GM10248 (cell line): ENCODE results near the gene TARM1.
A peak's percentile ranks its signal among the peaks of the same experiment; 100 is the strongest.

Experiments
- CTCF ChIA-PET: fragments of 300-600 bp; sonication (Branson Sonifier 250); formaldehyde crosslinking; extraction: SDS; loops from one replicate; lab custom pipeline; 2021; ENCODE audit warnings: antibody characterized with exemption; lab: Yijun Ruan, JAX
- POLR2A ChIA-PET: fragments of 350-650 bp; sonication (Branson Sonifier 250); formaldehyde crosslinking; extraction: SDS; loops from one replicate; lab custom pipeline; 2020; ENCODE audit warnings: antibody characterized with exemption; lab: Yijun Ruan, JAX
- DNase-seq: peaks from one replicate; pipeline ENCODE4 v3.0.0; 2012; ENCODE audit errors: extremely low spot score
- CTCF ChIP-seq: IDR thresholded peaks from 2 replicates; pipeline ENCODE4 v1.5.1; 2012; ENCODE audit warnings: mild to moderate bottlenecking, low read depth; ENCODE audit errors: extremely low read depth, missing control alignments, control extremely low read depth

The TARM1 gene

DNA sequence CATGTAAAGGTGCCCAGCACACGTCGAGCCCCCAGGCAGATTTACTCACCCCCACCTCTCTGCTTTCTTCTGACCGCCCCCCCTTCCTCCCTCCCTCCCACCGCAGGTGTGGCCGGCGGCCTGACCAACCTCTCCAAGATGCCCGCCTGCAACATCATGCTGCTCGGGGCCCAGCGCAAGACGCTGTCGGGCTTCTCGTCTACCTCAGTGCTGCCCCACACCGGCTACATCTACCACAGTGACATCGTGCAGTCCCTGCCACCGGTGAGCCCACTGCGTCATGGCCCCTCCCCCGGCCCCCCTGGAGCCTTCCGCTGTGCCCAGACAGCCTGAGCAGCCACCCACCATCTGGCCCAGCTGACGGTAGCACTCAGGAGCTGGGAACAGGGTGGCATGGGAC is 43.2 kb upstream of the TARM1 start:
- no peak for DNase-seq
- POLR2A ChIA-PET = no interaction called here
- CTCF ChIA-PET = interaction anchor here (1.2 to 1.6 kb wide), 2 partner anchors 8 to 9 kb away, joined by 3 to 5 read pairs; partner anchors contain the start of genes PRPF31 and TFPT
- no peak for TF ChIP-seq CTCF

DNA sequence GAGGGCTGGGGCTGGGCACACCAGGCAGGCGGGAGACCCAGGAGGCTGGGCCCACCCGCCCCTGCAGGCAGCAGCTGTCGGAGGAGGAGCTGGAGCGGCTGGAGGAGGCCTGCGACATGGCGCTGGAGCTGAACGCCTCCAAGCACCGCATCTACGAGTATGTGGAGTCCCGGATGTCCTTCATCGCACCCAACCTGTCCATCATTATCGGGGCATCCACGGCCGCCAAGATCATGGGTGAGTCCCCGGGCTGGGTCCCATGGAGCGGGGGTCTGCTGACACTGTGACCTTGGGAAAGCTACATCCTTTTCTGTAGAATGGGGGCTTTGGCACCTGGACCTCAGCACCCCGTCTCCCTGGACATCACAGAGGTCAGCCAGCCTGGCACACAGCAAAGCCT is 42.5 kb upstream of the TARM1 start:
- TF ChIP-seq CTCF = no peak
- ChIA-PET POLR2A (no interaction called here), CTCF (interaction anchor here (1.2 to 1.6 kb wide), 2 partner anchors 9 kb away, joined by 3 to 5 read pairs; partner anchors contain the start of genes PRPF31 and TFPT)
- no peak for DNase-seq

GRCh38 chr19:54121259-54121658 is 40.1 kb upstream of the TARM1 start:
- no peak for DNase-seq
- ChIA-PET CTCF (no interaction called here), POLR2A (interaction anchor here (1.1 kb wide), 1 partner anchor 16 kb away, joined by 5 read pairs; the partner anchor contains the start of gene CNOT3)
- no peak for TF ChIP-seq CTCF

DNA sequence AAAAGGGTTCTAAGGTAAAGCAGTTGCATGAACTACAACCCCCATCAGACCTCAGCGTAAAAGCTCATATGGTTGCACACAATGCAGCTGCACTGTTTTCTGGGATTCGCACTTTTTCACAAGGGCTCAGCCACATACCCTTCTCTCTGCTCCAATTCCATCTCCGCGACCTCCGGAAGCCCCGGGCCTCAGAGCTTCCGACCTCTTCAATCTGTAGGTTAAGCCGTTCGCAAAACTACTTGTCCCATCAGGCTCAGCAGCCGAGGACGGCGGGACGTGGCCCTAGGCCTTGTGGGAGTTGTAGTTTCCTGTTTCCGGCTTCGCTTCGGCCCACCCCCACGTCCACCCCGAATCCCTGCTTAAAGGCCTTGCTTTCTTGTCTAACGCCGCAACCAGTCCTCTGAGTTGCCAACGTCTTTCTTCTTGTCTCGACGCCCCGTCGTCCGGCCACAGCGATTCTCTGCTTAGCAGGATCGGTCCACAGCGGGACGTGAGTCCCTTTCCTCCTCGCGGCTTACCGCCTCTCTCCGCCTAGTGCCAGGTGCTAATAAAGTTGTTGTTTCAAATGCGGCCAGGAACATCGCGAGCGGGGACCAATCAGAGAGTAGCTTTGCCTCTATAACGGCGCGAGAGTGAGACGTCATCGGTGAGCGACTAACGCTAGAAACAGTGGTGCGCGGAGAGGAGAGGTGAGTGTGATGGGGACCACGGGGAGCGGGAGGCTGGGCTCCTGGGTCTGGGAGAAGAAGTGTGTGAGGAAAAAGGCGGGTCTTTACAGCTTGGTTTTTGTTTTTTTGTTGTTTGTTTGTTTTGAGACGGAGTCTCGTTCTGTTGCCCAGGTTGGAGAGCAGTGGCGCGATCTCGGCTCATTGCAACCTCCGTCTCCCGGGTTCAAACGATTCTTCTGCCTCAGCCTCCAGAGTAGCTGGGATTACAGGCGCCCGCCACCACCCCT is 34.2 kb upstream of the TARM1 start, which contains the start of the genes PRPF31 and TFPT:
TSS of gene PRPF31 (plus strand) at position 646 of the 955 bp plus-strand sequence. CDS start 2,525 bp downstream, outside the sequence.
TSS of gene TFPT (minus strand) at position 549 of the 955 bp plus-strand sequence. CDS start at position 161, 388 bp downstream.
- POLR2A ChIA-PET = interaction anchor here (1.0 to 1.9 kb wide), 2 partner anchors 22 to 74 kb away, joined by 4 to 10 read pairs; partner anchors contain the start of genes CNOT3 and MBOAT7
- peak; percentile 97 for DNase-seq
- CTCF ChIA-PET = interaction anchor here (1.1 to 1.6 kb wide), 4 partner anchors 9 to 53 kb away, joined by 3 to 5 read pairs (median 4); partner anchors contain the start of genes CNOT3 and LENG1
- TF ChIP-seq CTCF = no peak

DNA sequence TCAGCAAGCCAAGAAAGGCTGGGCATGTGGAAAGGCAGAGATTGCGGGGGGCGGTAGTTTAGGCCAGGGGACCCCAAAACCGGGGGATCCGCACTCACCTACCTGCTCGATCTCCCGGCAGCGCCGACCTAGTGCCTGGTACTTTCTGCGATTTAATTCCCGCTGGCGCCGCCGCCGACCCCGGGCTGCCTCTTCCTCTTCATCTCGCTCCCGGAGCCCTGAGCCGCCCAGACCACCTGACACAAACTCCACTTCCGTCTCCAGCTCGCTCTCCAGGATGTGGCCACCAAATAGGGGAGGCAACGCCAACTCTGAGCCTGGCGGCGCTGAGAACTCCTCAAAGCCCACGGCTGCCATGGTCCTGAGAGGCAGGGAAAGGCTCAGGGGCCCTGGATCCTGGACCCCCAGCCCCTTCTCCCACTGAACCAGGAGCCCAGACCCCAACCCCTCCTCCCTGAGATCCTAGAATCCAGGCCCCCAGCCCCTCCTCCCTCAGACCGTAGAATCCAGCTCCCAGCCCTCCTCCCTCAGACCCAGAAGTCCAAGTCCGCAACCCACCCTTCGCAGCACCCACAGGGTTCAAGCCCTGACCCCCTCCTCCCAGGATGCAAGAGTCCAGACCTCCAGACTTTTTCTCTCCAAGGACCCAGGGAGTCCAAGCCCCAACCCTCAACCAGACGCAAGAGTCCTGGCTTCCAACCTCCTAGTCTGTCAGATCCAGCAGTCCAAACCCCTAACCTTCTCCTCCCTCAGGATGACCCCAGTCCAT is 33.4 kb upstream of the TARM1 start:
- ChIA-PET CTCF (interaction anchor here (1.0 to 1.6 kb wide), 5 partner anchors 9 to 45 kb away, joined by 3 to 5 read pairs (median 4); partner anchors contain the start of genes CNOT3 and LENG1), POLR2A (interaction anchor here (1.9 kb wide), 1 partner anchor 23 kb away, joined by 10 read pairs; the partner anchor contains the start of gene CNOT3)
- no peak for TF ChIP-seq CTCF
- DNase-seq = peak; percentile 67

DNA sequence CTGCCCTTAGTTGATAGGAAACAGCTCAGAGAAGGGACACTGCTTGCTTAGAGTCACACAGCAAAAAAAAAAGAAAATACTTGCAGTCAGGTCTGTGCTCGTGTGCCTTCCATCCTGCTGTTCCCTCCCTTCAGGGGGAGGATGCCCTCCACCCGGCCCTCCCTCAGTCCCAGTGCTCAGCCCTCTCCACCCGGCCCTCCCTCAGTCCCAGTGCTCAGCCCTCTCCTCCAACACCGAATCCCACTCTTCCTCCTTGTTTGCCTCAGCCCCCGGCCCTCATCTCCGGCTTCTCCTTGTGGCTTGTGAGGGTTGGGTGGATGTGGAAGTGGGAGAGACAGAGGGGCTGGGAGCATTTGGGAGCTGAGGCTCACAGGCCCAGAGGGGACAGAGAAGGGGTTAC is 28.5 kb upstream of the TARM1 start:
- POLR2A ChIA-PET = no interaction called here
- DNase-seq = no peak
- CTCF ChIA-PET = no interaction called here
- no peak for TF ChIP-seq CTCF
